ENCODE measurements around the gene BRD3.

The BRD3 gene

GRCh38 chr9:134039386-134040175, 28.2 kb downstream of the BRD3 start:
- no peak for DNase-seq (ENCODE audit: low read depth in 2 of 2)

DNA sequence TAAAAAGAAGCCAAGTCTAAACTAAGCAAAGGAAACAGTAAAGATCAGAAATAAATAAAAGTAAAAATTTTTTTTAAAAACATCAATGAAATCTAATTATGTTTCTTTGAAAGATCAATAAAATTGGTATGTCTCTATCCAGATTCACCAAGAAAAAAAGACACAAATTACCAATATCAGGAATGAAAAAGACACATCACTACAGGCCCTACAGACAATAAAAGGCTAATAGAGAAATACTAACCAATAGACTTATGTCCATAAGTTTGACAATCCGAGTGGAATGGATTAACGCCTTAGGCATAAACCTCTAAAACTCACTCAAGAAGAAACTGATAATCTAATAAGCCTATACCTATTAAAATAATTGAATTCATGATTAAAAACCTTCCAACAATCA, 30.2 kb downstream of the BRD3 start:
- DNase-seq (ENCODE audit: low read depth in 2 of 2), result no peak

DNA sequence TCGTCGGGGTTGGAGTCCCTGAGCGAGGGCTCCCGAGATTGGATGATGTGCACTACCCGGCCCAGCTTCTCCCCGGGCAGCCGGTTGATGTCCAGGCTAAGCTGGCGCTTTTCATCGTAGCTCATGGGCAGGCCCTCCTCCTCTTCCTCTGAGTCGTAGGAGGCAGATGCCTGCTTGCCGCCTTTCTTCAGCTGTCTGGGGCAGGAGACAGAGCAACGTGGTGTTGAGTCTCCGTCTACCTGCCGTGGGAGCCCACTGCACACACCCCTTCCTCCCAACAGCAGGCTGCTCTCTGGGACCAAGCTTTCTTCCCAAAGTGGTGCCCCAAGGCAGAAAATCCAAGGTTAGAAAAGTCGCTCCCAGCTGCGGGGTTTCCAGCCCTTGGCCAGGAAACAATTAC, 31.7 kb downstream of the BRD3 start:
- DNase-seq (ENCODE audit: low read depth in 2 of 2), result no peak

GRCh38 chr9:134035041-134036039, 32.5 kb downstream of the BRD3 start:
- no peak for DNase-seq (ENCODE audit: low read depth in 2 of 2)

- DNase-seq (ENCODE audit: low read depth in 2 of 2), result no peak
Observed at GRCh38 chr9:134034215-134035040, 33.4 kb downstream of the BRD3 start.

GRCh38 chr9:134033516-134034214, 34.2 kb downstream of the BRD3 start:
- no peak for DNase-seq (ENCODE audit: low read depth in 2 of 2)

GRCh38 chr9:134032456-134033222, 35.2 kb downstream of the BRD3 start:
- DNase-seq (ENCODE audit: low read depth in 2 of 2), result no peak

- no peak for DNase-seq (ENCODE audit: low read depth in 2 of 2)
Observed at GRCh38 chr9:134031783-134032182, 36.0 kb downstream of the BRD3 start.

GRCh38 chr9:134030821-134031470, 36.9 kb downstream of the BRD3 start:
- DNase-seq (ENCODE audit: low read depth in 2 of 2), result no peak

DNA sequence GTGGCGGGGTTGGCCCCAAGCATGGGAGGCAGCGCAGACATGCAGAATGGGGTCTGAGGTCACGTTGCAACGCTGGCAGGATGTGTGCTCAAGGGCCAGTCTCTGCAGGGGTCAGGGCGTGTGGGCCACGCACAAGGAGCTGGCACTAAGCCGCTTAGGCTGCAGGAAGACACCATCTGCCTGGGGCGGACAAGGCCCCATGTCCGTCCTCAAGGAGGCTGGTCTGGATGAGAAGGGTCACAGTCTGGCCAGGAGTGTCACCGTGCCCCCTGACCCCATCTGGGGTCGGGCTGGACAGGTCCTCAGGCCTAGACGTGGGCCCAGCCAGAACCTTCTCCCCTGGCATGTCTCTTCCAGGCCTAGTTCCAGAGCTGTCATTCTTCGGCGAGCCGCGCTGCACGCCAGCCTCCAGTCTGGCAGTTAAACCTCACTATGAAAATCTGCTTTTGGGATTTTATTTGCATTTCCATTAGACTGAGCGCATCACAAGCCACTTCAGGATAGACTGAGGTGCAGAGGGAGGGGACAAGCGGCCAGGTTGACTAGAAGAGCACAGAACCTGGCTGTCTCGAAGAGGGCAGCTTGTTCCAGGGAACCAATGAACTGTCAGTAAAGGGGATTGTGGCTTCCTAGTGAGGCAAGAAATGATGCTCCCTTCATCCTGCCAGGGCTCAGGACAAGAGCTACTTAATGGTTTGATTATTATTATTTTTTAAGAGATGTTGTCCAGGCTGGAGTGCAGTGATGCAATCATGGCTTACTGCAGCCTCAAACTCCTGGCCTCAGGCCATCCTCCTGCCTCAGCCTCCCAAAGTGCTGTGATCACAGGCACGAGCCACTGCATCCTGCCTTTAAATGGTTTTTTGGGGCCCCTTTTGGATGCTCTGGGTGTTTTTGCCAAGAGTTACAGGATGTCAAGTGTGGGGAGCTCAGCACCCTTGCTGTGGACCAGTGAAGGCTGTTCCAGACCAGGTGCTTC, 38.3 kb downstream of the BRD3 start:
- no peak for DNase-seq (ENCODE audit: low read depth in 2 of 2)

DNA sequence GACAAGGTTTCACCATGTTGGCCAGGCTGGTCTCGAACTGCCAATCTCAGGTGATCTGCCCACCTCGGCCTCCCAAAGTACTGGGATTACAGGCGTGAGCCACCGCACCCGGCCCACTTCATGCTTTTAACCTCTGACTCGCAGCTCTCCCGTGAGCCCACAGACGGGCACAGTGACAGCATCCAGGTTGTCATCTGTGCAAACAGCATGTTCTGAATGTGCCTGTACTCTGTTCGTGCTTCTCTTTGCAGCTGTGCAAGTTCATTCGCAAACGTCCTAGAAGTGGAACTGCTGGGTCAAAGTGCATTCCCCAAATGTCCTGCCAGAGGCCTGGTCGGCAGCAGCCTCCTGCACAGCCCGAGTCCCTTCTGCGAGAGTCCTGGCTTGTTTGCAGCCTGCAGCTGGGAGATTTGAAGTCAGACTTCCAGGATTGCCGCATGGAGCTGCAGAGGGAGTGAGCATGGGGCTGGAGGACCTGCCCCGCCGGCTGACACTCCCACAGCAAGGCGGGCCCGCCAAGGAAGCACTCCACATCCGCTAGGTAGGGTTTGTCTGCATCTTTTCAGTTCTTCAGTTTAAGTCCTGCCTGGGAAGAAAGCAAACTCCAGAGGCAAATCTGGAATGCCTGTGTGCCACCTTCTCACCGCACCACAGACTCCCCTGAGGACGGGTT, 39.1 kb downstream of the BRD3 start:
- DNase-seq (ENCODE audit: low read depth in 2 of 2), result no peak

- no peak for DNase-seq (ENCODE audit: low read depth in 2 of 2)
Observed at GRCh38 chr9:134028076-134028475, 39.8 kb downstream of the BRD3 start.

- DNase-seq (ENCODE audit: low read depth in 2 of 2), result no peak
Observed at GRCh38 chr9:134027561-134027960, 40.3 kb downstream of the BRD3 start.

DNA sequence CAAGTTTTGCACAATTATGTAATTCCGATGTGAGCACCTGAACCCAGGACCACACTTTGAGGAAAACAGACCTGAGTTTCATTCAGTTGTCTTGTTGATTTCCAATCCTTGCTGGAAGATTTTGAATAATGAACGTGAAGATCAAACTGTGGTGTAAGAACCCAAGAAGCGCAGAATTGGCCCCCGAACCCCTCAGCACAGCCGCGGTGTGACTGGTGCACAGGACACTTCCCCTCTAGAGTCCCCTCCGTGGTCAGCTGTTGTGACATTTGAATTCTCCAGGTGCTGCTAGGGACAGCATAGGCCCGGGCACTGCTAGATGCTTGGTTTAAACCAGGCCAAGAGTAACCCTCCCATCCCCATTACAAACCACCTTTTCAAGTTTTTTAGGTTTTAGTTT, 40.8 kb downstream of the BRD3 start:
- DNase-seq (ENCODE audit: low read depth in 2 of 2), result no peak

DNA sequence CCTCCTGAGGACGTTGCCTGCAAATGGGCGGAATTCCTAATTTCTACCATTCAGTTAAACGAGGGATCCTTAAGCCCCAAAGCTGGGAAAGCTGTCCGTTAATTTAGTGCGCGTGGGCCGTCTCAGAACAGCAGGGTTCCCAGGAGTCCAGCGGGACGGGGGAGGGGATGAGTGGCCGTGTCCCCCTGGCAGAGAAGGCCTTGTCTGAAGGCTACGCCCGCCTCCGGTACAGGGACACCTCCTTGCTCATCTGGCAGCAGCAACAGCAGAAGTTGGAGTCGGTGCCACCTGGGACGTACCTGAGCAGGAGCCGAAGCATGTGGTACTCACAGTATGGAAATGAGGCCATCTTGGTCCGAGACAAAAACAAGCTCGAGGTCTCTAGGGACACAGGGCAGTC, 41.2 kb downstream of the BRD3 start:
- DNase-seq (ENCODE audit: low read depth in 2 of 2), result no peak

- DNase-seq (ENCODE audit: low read depth in 2 of 2), result peak in 1 of 2 donors; percentile 19
Observed at GRCh38 chr9:134025606-134026541, 42.0 kb downstream of the BRD3 start.
